ENCODE data around the gene TMEM232.

The TMEM232 gene

GRCh38 chr5:110496276-110496675, 230.2 kb downstream of the TMEM232 start:
- H3K9me3 Mint-ChIP-seq, result no peaks in the 10 kb centered on the region
- no peaks in the 10 kb centered on the region for H3K27me3 Mint-ChIP-seq (ENCODE audit: low read depth, poor library complexity)
- no peaks in the 10 kb centered on the region for H3K36me3 Mint-ChIP-seq (ENCODE audit: low read depth)
- no peak for TF ChIP-seq CTCF (IDR thresholded peaks at IDR 0.05)
- H3K4me3 Mint-ChIP-seq, result no peak overlapping the region
- no peaks in the 10 kb centered on the region for H3K4me1 Mint-ChIP-seq
- H3K27ac Mint-ChIP-seq, result no peak overlapping the region
- DNase-seq, result no peak

GRCh38 chr5:110492446-110492845, 234.0 kb downstream of the TMEM232 start:
- no peak for TF ChIP-seq CTCF (IDR thresholded peaks at IDR 0.05)
- H3K27me3 Mint-ChIP-seq (ENCODE audit: low read depth, poor library complexity), result no peaks in the 10 kb centered on the region
- peaks cover 7% of the 10 kb centered on the region for H3K9me3 Mint-ChIP-seq
- H3K4me3 Mint-ChIP-seq, result no peak overlapping the region
- peaks cover 11% of the 10 kb centered on the region for H3K36me3 Mint-ChIP-seq (ENCODE audit: low read depth)
- no peak overlapping the region for H3K27ac Mint-ChIP-seq
- DNase-seq, result no peak
- no peaks in the 10 kb centered on the region for H3K4me1 Mint-ChIP-seq

DNA sequence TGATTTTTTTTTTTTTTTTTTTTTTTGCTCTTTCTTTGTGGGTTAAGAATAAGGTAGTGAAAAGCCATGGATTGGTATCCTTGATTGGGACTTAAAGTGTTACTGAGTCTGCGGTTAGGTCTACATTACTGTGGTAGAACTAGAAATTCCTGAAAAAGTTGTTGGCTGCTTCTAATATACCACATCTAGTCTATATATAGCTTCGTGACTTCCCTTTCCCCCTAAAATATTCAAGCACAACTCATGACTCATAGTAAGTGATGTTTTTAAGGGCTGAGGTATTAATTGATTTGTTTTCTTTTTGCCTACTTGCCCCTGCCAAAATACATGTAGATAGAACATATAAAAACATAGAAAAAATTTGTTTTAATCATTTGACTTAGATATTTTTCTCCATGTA, 247.6 kb downstream of the TMEM232 start:
- H3K9me3 Mint-ChIP-seq, result no peaks in the 10 kb centered on the region
- no peak for DNase-seq
- no peak overlapping the region for H3K27ac Mint-ChIP-seq
- H3K4me1 Mint-ChIP-seq, result no peaks in the 10 kb centered on the region
- TF ChIP-seq CTCF (IDR thresholded peaks at IDR 0.05), result no peak
- no peaks in the 10 kb centered on the region for H3K36me3 Mint-ChIP-seq (ENCODE audit: low read depth)
- H3K4me3 Mint-ChIP-seq, result no peak overlapping the region
- no peaks in the 10 kb centered on the region for H3K27me3 Mint-ChIP-seq (ENCODE audit: low read depth, poor library complexity)

DNA sequence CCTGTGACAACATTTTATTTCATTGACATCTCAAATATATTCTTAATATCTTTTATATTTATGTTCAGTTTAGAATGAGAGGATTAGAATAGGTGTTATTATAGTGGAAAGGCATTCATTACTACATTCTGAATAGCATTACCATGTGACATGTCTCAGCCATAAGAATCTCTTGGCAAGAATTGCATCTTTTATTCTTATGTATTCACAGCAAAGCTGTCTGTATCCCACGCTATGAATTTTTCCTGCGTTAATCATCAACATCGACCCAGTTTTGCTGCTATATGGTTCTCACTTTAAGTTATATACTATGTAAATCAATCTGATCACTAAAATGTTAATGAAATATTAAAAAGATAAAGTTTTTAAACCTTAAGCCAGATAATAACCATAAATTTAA, 248.6 kb downstream of the TMEM232 start:
- Mint-ChIP-seq H3K36me3 (ENCODE audit: low read depth) (no peaks in the 10 kb centered on the region), H3K4me3 (no peak overlapping the region), H3K27ac (no peak overlapping the region), H3K27me3 (ENCODE audit: low read depth, poor library complexity) (no peaks in the 10 kb centered on the region), H3K4me1 (no peaks in the 10 kb centered on the region), H3K9me3 (peaks cover 4% of the 10 kb centered on the region)
- no peak for DNase-seq
- no peak for TF ChIP-seq CTCF (IDR thresholded peaks at IDR 0.05)

- H3K27ac Mint-ChIP-seq, result no peak overlapping the region
- DNase-seq, result no peak
- no peaks in the 10 kb centered on the region for H3K4me1 Mint-ChIP-seq
- H3K36me3 Mint-ChIP-seq (ENCODE audit: low read depth), result peaks cover 2% of the 10 kb centered on the region
- no peak for TF ChIP-seq CTCF (IDR thresholded peaks at IDR 0.05)
- no peaks in the 10 kb centered on the region for H3K27me3 Mint-ChIP-seq (ENCODE audit: low read depth, poor library complexity)
- H3K9me3 Mint-ChIP-seq, result peaks cover 21% of the 10 kb centered on the region
- no peak overlapping the region for H3K4me3 Mint-ChIP-seq
Measured at GRCh38 chr5:110476164-110476563, 250.3 kb downstream of the TMEM232 start.

DNA sequence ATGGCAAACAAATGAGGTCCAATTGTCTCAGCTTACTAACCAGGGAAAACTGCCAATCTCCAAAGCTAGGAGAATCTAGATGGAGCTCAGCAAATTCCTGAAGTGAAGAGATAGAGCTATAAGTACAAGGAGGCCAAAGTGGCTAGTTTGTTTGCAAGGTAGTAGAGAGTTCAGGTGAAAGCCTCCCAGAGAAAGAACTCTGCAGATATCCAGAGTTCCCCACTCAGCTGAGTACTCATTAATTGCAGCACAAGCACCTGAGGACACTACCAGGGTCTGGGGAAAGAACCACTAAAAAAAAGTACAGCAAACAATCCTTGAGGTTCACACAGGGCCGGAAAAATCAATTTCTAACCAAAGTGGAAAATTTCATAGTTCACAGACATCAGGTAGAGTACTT, 250.9 kb downstream of the TMEM232 start:
- DNase-seq, result no peak
- Mint-ChIP-seq H3K9me3 (peaks cover 28% of the 10 kb centered on the region), H3K4me3 (no peak overlapping the region), H3K27ac (no peak overlapping the region), H3K27me3 (ENCODE audit: low read depth, poor library complexity) (no peaks in the 10 kb centered on the region), H3K36me3 (ENCODE audit: low read depth) (peaks cover 9% of the 10 kb centered on the region), H3K4me1 (no peaks in the 10 kb centered on the region)
- TF ChIP-seq CTCF (IDR thresholded peaks at IDR 0.05), result no peak

All from nephron progenitor cell (in vitro differentiated cells).